Adrenal gland (tissue), 12 donors: ENCODE measurements around the gene LSM10. TPM values are rescaled to one million over a fixed set of nuclear protein-coding genes. Genes with fewer than 3 reads are reported as not detected.

ENCODE experiments used
- DNase-seq, 7 donors: peaks; one replicate each; pipeline ENCODE4 v3.0.0-alpha.2; 2019 to 2020
- H3K27ac ChIP-seq, 5 donors: fragments of 200-600 bp; sonication (generic) in 4 of 5; 1 replicate in 3 of 5; 2 replicates in 2 of 5; pipeline versions ENCODE4 v1.5.1 to v1.8.0; 2016 to 2020; ENCODE audit warnings: mild to moderate bottlenecking in 1 of 5
- H3K27me3 ChIP-seq: fragments of 200-600 bp; 2 replicates; pipeline ENCODE4 v1.8.0; 2021
- H3K36me3 ChIP-seq, 2 donors: fragments of 200-600 bp; replicated peaks in 1 of 2; 1 replicate in 1 of 2; 2 replicates in 1 of 2; pipeline versions ENCODE4 v1.5.1 to v1.8.0; 2018 to 2022
- H3K4me1 ChIP-seq, 2 donors: fragments of 200-600 bp; replicated peaks in 1 of 2; 1 replicate in 1 of 2; 2 replicates in 1 of 2; pipeline versions ENCODE4 v1.5.1 to v1.8.0; 2018 to 2021
- H3K4me3 ChIP-seq, 4 donors: fragments of 200-600 bp; sonication (generic) in 3 of 4; one replicate each; pipeline ENCODE4 v1.5.1; 2016 to 2018
- H3K9me3 ChIP-seq, 3 donors: fragments of 200-600 bp; sonication (generic) in 1 of 3; replicated peaks in 1 of 3; 1 replicate in 2 of 3; 2 replicates in 1 of 3; pipeline versions ENCODE4 v1.5.1 to v1.8.0; 2016 to 2021
- CTCF ChIP-seq, 6 experiments: fragments of 450-650 bp in 4 of 6; fragments of 200-600 bp in 2 of 6; sonication (generic) in 1 of 6; IDR thresholded peaks; 1 replicate in 5 of 6; 2 replicates in 1 of 6; pipeline versions ENCODE4 v1.5.1 to v1.8.0; 2016 to 2021; ENCODE audit warnings: antibody characterized with exemption in 6 of 6, mild to moderate bottlenecking in 2 of 6, moderate library complexity in 1 of 6
- POLR2A ChIP-seq, 2 donors: fragments of 450-650 bp; IDR thresholded peaks; one replicate each; pipeline ENCODE4 v1.6.1; 2017; ENCODE audit warnings: antibody characterized with exemption in 2 of 2, mild to moderate bottlenecking in 2 of 2, moderate library complexity in 1 of 2
- WGBS, 4 donors: extraction: QIAGEN DNeasy Blood & Tissue Kit in 2 of 4; methylation state at CpG; one replicate each; pipeline versions ENCODE4 v1.1.5 to v1.1.7; 2013 to 2017; 5-methylcytosine and 5-hydroxymethylcytosine counted together
- intact Hi-C, 2 donors: fragments of 100-400 bp; cut with DNase I; formaldehyde crosslinking; loops; one replicate each; pipeline versions ENCODE4 v1.14.1 to v1.15.0; 2022 to 2023
- polyA plus RNA-seq, 3 donors: library from polyadenylated mRNA; stranded (reverse); fragments of 200-250 nt in 2 of 3; fragments of 350-450 nt in 1 of 3; fragmentation: Illumina TruSeq in 1 of 3; extraction: RNeasy Lipid Tissue Mini Kit (QIAGEN cat#74804) in 1 of 3; gene quantifications; one replicate each; pipeline ENCODE4 v1.2.3, GENCODE V29; 2013 to 2014
- total RNA-seq, 9 donors: library from RNA; depleted of rRNA in 4 of 9; stranded (reverse); fragments of >200 nt in 4 of 9; fragments of 120-200 nt in 1 of 9; fragmentation: NEBNext Ultra II Directional in 1 of 9; extraction: Animal tissue kit (Norgen Biotek cat#: 25700) in 1 of 9; gene quantifications; one replicate each; pipeline versions ENCODE4 v1.1.0 to v1.2.4, GENCODE V29; 2013 to 2023
- donor health status: healthy with polysubstance abuse.
- donor health status: Bipolar disorder and iron deficiency.
- donor health status: DM: yes; HTN: yes; CAD: no.
- donor health status: DM: no; HTN: no; CAD: no.
- donor health status: DM: no; HTN: no; CAD: no.
- donor health status: DM: yes; HTN: yes; CAD: no.

Gene LSM10
- total and polyA plus RNA-seq, 12 donors: 13.2 to 48.7 (median 34.9) TPM

- DNase-seq: no peak
- Histone ChIP-seq H3K4me3 (peak overlapping the region in 1 of 4 donors; percentile 64), H3K9me3 (no peaks in the 10 kb centered on the region), H3K27me3 (no peaks in the 10 kb centered on the region), H3K27ac (no peak overlapping the region), H3K4me1 (peaks cover 7 to 15% of the 10 kb centered on the region in 2 donors), H3K36me3 (peaks cover 0 to 30% of the 10 kb centered on the region in 2 donors)
- TF ChIP-seq POLR2A (IDR thresholded peaks at IDR 0.05) (no peak), CTCF (IDR thresholded peaks at IDR 0.05) (no peak)
- intact Hi-C loops: loop anchor here in 1 of 2 donors (10.0 kb wide), 1 partner anchor 252 kb away; the partner anchor contains the start of gene TRAPPC3
- 82 to 94% (median 92%) methylated on average over 6 of the region's 6 CpGs for WGBS, 4 donors
Measured at GRCh38 chr1:36396359-36396758, 1.3 kb downstream of the LSM10 start.

- no peak for TF ChIP-seq POLR2A (IDR thresholded peaks at IDR 0.05)
- TF ChIP-seq CTCF (IDR thresholded peaks at IDR 0.05): no peak
- peak in 1 of 7 donors; percentile 16 for DNase-seq
- H3K36me3 ChIP-seq: peaks cover 0 to 35% of the 10 kb centered on the region in 2 donors
- WGBS, 4 donors: 87 to 96% (median 94%) methylated on average over 14 to 19 of the region's 19 CpGs
- no peak overlapping the region for H3K4me3 ChIP-seq
- intact Hi-C loops: loop anchor here in 1 of 2 donors (10.0 kb wide), 1 partner anchor 249 kb away; the partner anchor contains the start of gene TRAPPC3
- H3K4me1 ChIP-seq: peaks cover 7 to 15% of the 10 kb centered on the region in 2 donors
- no peaks in the 10 kb centered on the region for H3K9me3 ChIP-seq
- no peaks in the 10 kb centered on the region for H3K27me3 ChIP-seq
- no peak overlapping the region for H3K27ac ChIP-seq
Measured at GRCh38 chr1:36393686-36394085, 4.0 kb downstream of the LSM10 start.

GRCh38 chr1:36392836-36393235 is 4.9 kb downstream of the LSM10 start:
- H3K27me3 ChIP-seq: no peaks in the 10 kb centered on the region
- intact Hi-C loops: loop anchor here in 1 of 2 donors (10.0 kb wide), 1 partner anchor 248 kb away; the partner anchor contains the start of gene TRAPPC3
- no peaks in the 10 kb centered on the region for H3K9me3 ChIP-seq
- WGBS, 4 donors: 89 to 94% (median 92%) methylated on average over 2 to 4 of the region's 4 CpGs
- H3K4me1 ChIP-seq: peaks cover 7 to 18% of the 10 kb centered on the region in 2 donors
- no peak for DNase-seq
- no peak overlapping the region for H3K27ac ChIP-seq
- H3K36me3 ChIP-seq: peaks cover 0 to 35% of the 10 kb centered on the region in 2 donors
- no peak overlapping the region for H3K4me3 ChIP-seq
- TF ChIP-seq CTCF (IDR thresholded peaks at IDR 0.05) (no peak), POLR2A (IDR thresholded peaks at IDR 0.05) (no peak)

GRCh38 chr1:36391271-36391670 is 6.4 kb downstream of the LSM10 start:
- no peaks in the 10 kb centered on the region for H3K9me3 ChIP-seq
- 91 to 95% (median 93%) methylated on average over 8 of the region's 8 CpGs for WGBS, 4 donors
- TF ChIP-seq CTCF (IDR thresholded peaks at IDR 0.05) (no peak), POLR2A (IDR thresholded peaks at IDR 0.05) (no peak)
- DNase-seq: no peak
- intact Hi-C loops: loop anchor here in 1 of 2 donors (10.0 kb wide), 1 partner anchor 246 kb away; the partner anchor contains the start of gene TRAPPC3
- H3K4me3 ChIP-seq: no peak overlapping the region
- no peak overlapping the region for H3K27ac ChIP-seq
- H3K36me3 ChIP-seq: peaks cover 0 to 35% of the 10 kb centered on the region in 2 donors
- H3K4me1 ChIP-seq: peaks cover 12 to 23% of the 10 kb centered on the region in 2 donors
- no peaks in the 10 kb centered on the region for H3K27me3 ChIP-seq
